Prostate gland (tissue), 2 donors: ENCODE results near the gene CDC42.

ENCODE experiments used
- POLR2A ChIP-seq: fragments of 450-650 bp; IDR thresholded peaks from one replicate; pipeline ENCODE4 v1.6.1; 2016; ENCODE audit warnings: antibody characterized with exemption, mild to moderate bottlenecking
- POLR2AphosphoS5 ChIP-seq: sonication (generic); formaldehyde crosslinking; IDR thresholded peaks from one replicate; pipeline ENCODE4 v1.6.1; 2017; ENCODE audit warnings: antibody characterized with exemption
- TF ChIP-seq, protein P1 (sequence below), 4 experiments: fragments of 200-600 bp in 2 of 4; fragments of 450-650 bp in 2 of 4; sonication (generic) in 2 of 4; IDR thresholded peaks; 1 replicate in 3 of 4; 2 replicates in 1 of 4; pipeline ENCODE4 v1.5.1; 2016 to 2019; ENCODE audit warnings: antibody characterized with exemption in 4 of 4, mild to moderate bottlenecking in 2 of 4, moderate library complexity in 2 of 4

DNA sequence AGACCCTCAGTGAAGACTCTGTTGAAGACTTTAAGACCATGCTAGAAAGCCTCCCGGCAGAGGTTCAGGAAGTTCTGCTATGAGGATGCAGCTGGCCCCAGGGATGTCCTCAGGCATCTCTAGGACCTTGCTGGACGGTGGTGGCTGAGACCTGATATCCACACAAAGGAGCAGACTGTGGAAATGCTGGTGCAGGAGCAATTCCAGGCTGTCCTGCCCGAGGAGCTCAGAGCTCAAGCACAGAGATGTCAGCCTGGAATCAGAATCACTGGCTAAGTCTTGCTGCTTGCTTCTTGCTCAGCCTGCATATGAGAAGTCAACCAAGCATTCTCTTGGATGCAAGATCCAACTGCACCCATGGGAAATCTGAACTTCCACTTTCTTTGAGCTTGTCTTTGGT lies 22.0 kb upstream of the CDC42 start:
- TF ChIP-seq POLR2A: no peak
- TF ChIP-seq, protein P1, sequence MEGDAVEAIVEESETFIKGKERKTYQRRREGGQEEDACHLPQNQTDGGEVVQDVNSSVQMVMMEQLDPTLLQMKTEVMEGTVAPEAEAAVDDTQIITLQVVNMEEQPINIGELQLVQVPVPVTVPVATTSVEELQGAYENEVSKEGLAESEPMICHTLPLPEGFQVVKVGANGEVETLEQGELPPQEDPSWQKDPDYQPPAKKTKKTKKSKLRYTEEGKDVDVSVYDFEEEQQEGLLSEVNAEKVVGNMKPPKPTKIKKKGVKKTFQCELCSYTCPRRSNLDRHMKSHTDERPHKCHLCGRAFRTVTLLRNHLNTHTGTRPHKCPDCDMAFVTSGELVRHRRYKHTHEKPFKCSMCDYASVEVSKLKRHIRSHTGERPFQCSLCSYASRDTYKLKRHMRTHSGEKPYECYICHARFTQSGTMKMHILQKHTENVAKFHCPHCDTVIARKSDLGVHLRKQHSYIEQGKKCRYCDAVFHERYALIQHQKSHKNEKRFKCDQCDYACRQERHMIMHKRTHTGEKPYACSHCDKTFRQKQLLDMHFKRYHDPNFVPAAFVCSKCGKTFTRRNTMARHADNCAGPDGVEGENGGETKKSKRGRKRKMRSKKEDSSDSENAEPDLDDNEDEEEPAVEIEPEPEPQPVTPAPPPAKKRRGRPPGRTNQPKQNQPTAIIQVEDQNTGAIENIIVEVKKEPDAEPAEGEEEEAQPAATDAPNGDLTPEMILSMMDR (IDR thresholded peaks at IDR 0.05): no peak
- no peak for TF ChIP-seq POLR2AphosphoS5
